Caco-2 (cell line): ENCODE data around the gene PTGDR2. TPM values are rescaled to one million over a fixed set of nuclear protein-coding genes. Genes with fewer than 3 reads are reported as not detected.

Source experiments
- BruUV-seq: library from RNA; stranded (reverse); fragments of 400-500 nt; replicated peaks from 2 replicates; lab custom pipeline; 2021; lab: Mats Ljungman, UMichigan
- CTCF ChIA-PET: fragments of 300-600 bp; sonication (Branson Sonifier 250); formaldehyde crosslinking; loops from one replicate; lab custom pipeline; 2022; ENCODE audit warnings: antibody characterized with exemption; lab: Charles Lee
- POLR2A ChIA-PET: fragments of 300-600 bp; sonication (Branson Sonifier 250); formaldehyde crosslinking; loops from one replicate; lab custom pipeline; 2022; ENCODE audit warnings: antibody characterized with exemption; lab: Charles Lee
- DNase-seq, 2 experiments: peaks; one replicate each; pipeline versions ENCODE4 v3.0.0 to v3.0.0-alpha.2; 2020 to 2022
- H3K27me3 ChIP-seq: replicated peaks from 2 replicates; pipeline ENCODE4 v1.6.0; 2011; ENCODE audit warnings: low read length; ENCODE audit not compliant: control insufficient read depth, insufficient read depth
- H3K36me3 ChIP-seq: 2 replicates; pipeline ENCODE4 v1.5.1; 2011; ENCODE audit warnings: low read length; ENCODE audit not compliant: control insufficient read depth, insufficient read depth
- H3K4me1 ChIP-seq: fragments of 250-450 bp; sonication (Bioruptor Pico); 2 replicates; pipeline ENCODE4 v1.5.1; 2020; ENCODE audit warnings: mild to moderate bottlenecking
- H3K4me3 ChIP-seq: 2 replicates; pipeline ENCODE4 v1.5.1; 2011; ENCODE audit warnings: low read depth, mild to moderate bottlenecking, control low read depth, low read length
- H3K9me3 ChIP-seq: fragments of 250-450 bp; sonication (Bioruptor Pico); 2 replicates; pipeline ENCODE4 v1.5.1; 2020; ENCODE audit warnings: mild to moderate bottlenecking, moderate library complexity
- H3K27ac Mint-ChIP-seq: one replicate; pipeline ENCODE4 v1.8.0; 2022; ENCODE audit warnings: mixed read lengths; ENCODE audit not compliant: unreplicated experiment
- H3K27me3 Mint-ChIP-seq: one replicate; pipeline ENCODE4 v1.8.0; 2022; ENCODE audit warnings: mixed read lengths; ENCODE audit not compliant: insufficient read depth, unreplicated experiment
- H3K36me3 Mint-ChIP-seq: one replicate; pipeline ENCODE4 v1.8.0; 2022; ENCODE audit warnings: mild to moderate bottlenecking, mixed read lengths; ENCODE audit not compliant: insufficient read depth, unreplicated experiment
- H3K4me1 Mint-ChIP-seq: one replicate; pipeline ENCODE4 v1.8.0; 2022; ENCODE audit warnings: low read depth, mixed read lengths; ENCODE audit not compliant: unreplicated experiment
- H3K4me3 Mint-ChIP-seq: one replicate; pipeline ENCODE4 v1.8.0; 2022; ENCODE audit warnings: mild to moderate bottlenecking, moderate library complexity, mixed read lengths; ENCODE audit not compliant: unreplicated experiment
- H3K9me3 Mint-ChIP-seq: one replicate; pipeline ENCODE4 v1.8.0; 2022; ENCODE audit warnings: mixed read lengths; ENCODE audit not compliant: unreplicated experiment
- intact Hi-C: fragments of 100-400 bp; cut with micrococcal nuclease; formaldehyde crosslinking; loops from one replicate; pipeline ENCODE4 v1.10.0; 2022; ENCODE audit not compliant: unreplicated experiment
- total RNA-seq: library from RNA; stranded (reverse); gene quantifications from 2 replicates; pipeline ENCODE4 v1.2.3, GENCODE V29; 2022
- TF ChIP-seq, protein P1 (sequence below), 2 experiments: fragments of 200-600 bp in 1 of 2; IDR thresholded peaks; 1 replicate in 1 of 2; 2 replicates in 1 of 2; pipeline versions ENCODE4 v1.5.1 to v1.8.0; 2011 to 2022; ENCODE audit warnings: antibody characterized with exemption in 1 of 2, control low read depth in 1 of 2, inconsistent platforms in 1 of 2, low read depth in 1 of 2, low read length in 1 of 2, mild to moderate bottlenecking in 1 of 2, moderate library complexity in 1 of 2; ENCODE audit not compliant: insufficient read depth in 1 of 2, severe bottlenecking in 1 of 2, unreplicated experiment in 1 of 2

The PTGDR2 gene
- total RNA-seq, 1 experiment from 2014 or later: 0.09 TPM

DNA sequence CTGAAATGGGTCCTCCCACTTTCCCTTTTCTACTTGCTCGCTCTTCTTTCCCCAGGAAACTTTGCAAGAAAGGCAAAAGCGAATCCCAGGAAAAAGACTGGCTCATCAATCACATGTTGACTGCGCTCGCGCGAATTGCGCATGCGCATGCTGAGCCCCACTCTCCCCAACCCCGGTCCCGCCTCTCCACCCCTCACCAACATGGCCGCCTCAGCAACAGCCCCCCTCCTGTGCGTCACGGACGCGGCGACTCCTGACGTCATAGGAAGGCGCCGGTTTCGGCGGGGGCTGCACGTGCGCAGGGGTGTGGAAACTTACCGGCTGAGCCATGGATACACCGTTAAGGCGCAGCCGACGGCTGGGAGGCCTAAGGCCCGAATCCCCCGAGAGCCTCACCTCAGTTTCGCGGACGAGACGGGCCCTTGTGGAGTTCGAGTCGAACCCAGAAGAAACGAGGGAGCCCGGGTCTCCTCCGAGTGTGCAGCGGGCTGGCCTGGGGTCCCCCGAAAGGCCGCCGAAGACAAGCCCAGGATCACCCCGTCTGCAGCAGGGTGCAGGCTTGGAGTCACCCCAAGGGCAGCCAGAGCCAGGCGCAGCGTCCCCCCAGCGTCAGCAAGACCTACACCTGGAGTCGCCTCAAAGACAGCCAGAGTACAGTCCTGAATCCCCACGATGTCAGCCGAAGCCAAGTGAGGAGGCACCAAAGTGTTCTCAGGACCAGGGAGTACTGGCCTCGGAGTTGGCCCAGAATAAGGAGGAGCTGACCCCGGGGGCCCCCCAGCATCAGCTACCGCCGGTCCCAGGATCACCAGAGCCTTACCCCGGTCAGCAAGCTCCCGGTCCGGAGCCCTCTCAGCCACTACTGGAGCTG, 13.7 kb downstream of the PTGDR2 start, which contains the start of gene CCDC86:
CCDC86 (plus strand) TSS at position 317 of the 871 bp plus-strand sequence; CDS start at position 329, 12 bp downstream.
- H3K36me3 ChIP-seq: no peaks in the 10 kb centered on the region
- H3K9me3 Mint-ChIP-seq: no peaks in the 10 kb centered on the region
- H3K27me3 ChIP-seq: no peaks in the 10 kb centered on the region
- intact Hi-C loops: no loop called here
- H3K4me3 Mint-ChIP-seq: peak within 1 kb of the TSS; percentile 69
- no peaks in the 10 kb centered on the region for H3K27me3 Mint-ChIP-seq
- DNase-seq: peak; percentile 98
- TSS peak; percentile 51 for BruUV-seq
- TF ChIP-seq, protein P1, sequence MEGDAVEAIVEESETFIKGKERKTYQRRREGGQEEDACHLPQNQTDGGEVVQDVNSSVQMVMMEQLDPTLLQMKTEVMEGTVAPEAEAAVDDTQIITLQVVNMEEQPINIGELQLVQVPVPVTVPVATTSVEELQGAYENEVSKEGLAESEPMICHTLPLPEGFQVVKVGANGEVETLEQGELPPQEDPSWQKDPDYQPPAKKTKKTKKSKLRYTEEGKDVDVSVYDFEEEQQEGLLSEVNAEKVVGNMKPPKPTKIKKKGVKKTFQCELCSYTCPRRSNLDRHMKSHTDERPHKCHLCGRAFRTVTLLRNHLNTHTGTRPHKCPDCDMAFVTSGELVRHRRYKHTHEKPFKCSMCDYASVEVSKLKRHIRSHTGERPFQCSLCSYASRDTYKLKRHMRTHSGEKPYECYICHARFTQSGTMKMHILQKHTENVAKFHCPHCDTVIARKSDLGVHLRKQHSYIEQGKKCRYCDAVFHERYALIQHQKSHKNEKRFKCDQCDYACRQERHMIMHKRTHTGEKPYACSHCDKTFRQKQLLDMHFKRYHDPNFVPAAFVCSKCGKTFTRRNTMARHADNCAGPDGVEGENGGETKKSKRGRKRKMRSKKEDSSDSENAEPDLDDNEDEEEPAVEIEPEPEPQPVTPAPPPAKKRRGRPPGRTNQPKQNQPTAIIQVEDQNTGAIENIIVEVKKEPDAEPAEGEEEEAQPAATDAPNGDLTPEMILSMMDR (IDR thresholded peaks at IDR 0.05; ENCODE audit: insufficient read depth in 1 of 2, low read depth in 1 of 2, low read length in 1 of 2, severe bottlenecking in 1 of 2, unreplicated experiment in 1 of 2): no peak
- peaks cover 31% of the 10 kb centered on the region for H3K4me1 Mint-ChIP-seq
- POLR2A ChIA-PET: interaction anchor here (0.6 kb wide), 1 partner anchor 1081 kb away, joined by 5 read pairs; no protein-coding TSS in a partner anchor
- CTCF ChIA-PET: interaction anchor here (0.6 to 1.2 kb wide), 3 partner anchors 9 to 46 kb away, joined by 3 to 4 read pairs (median 4); no protein-coding TSS in a partner anchor
- peaks cover 16% of the 10 kb centered on the region for H3K4me1 ChIP-seq
- peak within 1 kb of the TSS; percentile 94 for H3K4me3 ChIP-seq
- peaks cover 43% of the 10 kb centered on the region for H3K36me3 Mint-ChIP-seq
- no peaks in the 10 kb centered on the region for H3K9me3 ChIP-seq
- peak within 1 kb of the TSS; percentile 71 for H3K27ac Mint-ChIP-seq

DNA sequence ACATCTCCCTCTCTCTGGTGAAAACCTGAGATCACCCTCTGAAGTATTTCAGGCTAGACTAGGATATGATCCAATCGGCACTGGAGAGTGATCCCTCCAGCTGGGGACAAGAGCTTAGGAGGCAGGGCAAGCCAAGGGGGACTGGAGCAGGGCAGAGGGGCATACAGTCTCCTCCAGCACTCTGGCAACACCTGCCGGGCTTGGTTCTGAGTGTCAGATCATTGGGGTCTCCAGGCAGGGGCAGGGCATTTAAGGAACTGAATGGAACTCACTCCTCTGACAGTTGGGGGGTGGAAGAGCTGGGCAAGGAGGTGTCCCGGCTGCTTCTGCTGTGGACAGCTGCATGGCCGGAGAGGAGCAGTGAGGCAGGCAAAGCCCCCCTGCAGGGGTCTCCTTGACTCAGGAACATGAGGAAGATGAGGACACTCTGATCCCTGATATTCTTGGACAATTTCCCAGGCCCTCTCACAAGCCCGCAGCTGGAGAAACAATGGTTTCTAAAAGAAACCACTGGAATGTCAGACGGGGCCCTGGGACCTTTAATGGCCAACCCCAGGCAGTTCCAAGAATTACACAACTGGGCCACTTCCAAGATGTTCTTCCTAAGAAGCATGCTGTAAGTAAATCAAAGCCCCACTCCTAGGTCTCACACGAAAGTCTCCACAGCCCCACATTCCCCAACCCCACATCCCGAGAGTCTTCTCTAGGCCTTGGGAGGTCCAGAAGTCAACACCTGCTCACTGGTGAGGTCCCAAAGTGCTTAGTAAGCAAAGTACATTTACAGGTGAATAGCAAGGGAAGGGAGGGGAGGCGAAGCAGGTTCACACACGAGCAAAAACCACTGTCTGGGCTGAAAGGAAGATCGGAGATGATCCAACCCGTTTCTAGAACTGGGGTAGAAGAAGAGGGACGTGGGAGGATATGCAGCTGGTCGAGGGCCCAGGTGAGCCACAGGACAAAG, 15.0 kb downstream of the PTGDR2 start:
- H3K27me3 Mint-ChIP-seq: no peaks in the 10 kb centered on the region
- Histone ChIP-seq H3K27me3 (no peaks in the 10 kb centered on the region), H3K4me1 (peaks cover 16% of the 10 kb centered on the region), H3K4me3 (no peak overlapping the region), H3K36me3 (no peaks in the 10 kb centered on the region), H3K9me3 (no peaks in the 10 kb centered on the region)
- H3K36me3 Mint-ChIP-seq: peaks cover 36% of the 10 kb centered on the region
- peak overlapping the region; percentile 69 for H3K4me3 Mint-ChIP-seq
- H3K9me3 Mint-ChIP-seq: no peaks in the 10 kb centered on the region
- no peak for DNase-seq
- TF ChIP-seq, protein P1 (IDR thresholded peaks at IDR 0.05; ENCODE audit: insufficient read depth in 1 of 2, low read depth in 1 of 2, low read length in 1 of 2, severe bottlenecking in 1 of 2, unreplicated experiment in 1 of 2): no peak
- H3K4me1 Mint-ChIP-seq: peaks cover 31% of the 10 kb centered on the region
- no TSS peak for BruUV-seq
- ChIA-PET POLR2A (interaction anchor here (0.6 kb wide), 1 partner anchor 26 kb away, joined by 3 read pairs; no protein-coding TSS in a partner anchor), CTCF (no interaction called here)
- H3K27ac Mint-ChIP-seq: peak overlapping the region; percentile 71
- intact Hi-C loops: no loop called here

DNA sequence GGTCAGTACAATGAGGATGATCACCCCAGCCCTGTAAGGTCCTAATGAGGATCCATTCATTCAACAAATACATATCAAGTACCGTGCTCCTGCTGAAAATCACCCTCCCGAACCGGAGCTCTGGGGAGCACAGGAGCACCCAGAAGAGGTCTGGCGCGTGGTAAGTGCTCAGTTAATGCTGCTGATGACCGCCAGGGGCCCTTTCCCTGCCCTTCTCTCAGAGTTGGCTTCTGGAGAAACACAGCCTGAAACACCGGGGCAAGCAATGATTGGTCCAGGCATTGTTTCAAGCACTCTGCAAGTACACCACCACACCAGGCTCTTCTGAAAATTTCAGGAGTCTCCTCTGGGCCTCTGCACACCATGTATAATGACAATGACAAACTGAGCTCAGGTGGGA, 17.6 kb downstream of the PTGDR2 start:
- Mint-ChIP-seq H3K27ac (no peak overlapping the region), H3K4me3 (no peak overlapping the region), H3K36me3 (peaks cover 17% of the 10 kb centered on the region), H3K4me1 (peaks cover 6% of the 10 kb centered on the region), H3K9me3 (no peaks in the 10 kb centered on the region), H3K27me3 (no peaks in the 10 kb centered on the region)
- Histone ChIP-seq H3K9me3 (no peaks in the 10 kb centered on the region), H3K4me3 (no peak overlapping the region), H3K4me1 (no peaks in the 10 kb centered on the region), H3K36me3 (no peaks in the 10 kb centered on the region), H3K27me3 (no peaks in the 10 kb centered on the region)
- no peak for DNase-seq
- TF ChIP-seq, protein P1 (IDR thresholded peaks at IDR 0.05; ENCODE audit: insufficient read depth in 1 of 2, low read depth in 1 of 2, low read length in 1 of 2, severe bottlenecking in 1 of 2, unreplicated experiment in 1 of 2): no peak
- BruUV-seq: no TSS peak
- CTCF ChIA-PET: interaction anchor here (1.6 kb wide), 1 partner anchor 49 kb away, joined by 6 read pairs; no protein-coding TSS in a partner anchor
- intact Hi-C loops: no loop called here
- POLR2A ChIA-PET: no interaction called here
